Esophagus (tissue), 2 donors: ENCODE measurements around the gene PBX1. TPM values are rescaled to one million over a fixed set of nuclear protein-coding genes. Genes with fewer than 3 reads are reported as not detected.
A peak's percentile ranks its signal among the peaks of the same experiment; 100 is the strongest.

Experiments used
- H3K27ac ChIP-seq, 2 donors: one replicate each; pipeline ENCODE4 v1.5.1; 2013; ENCODE audit warnings: low read depth in 2 of 2, mild to moderate bottlenecking in 2 of 2, inconsistent platforms in 1 of 2, low read length in 1 of 2, moderate library complexity in 1 of 2
- H3K27me3 ChIP-seq, 2 donors: one replicate each; pipeline ENCODE4 v1.6.1; 2013; ENCODE audit warnings: low read length in 2 of 2, control low read depth in 1 of 2, mild to moderate bottlenecking in 1 of 2; ENCODE audit not compliant: insufficient read depth in 2 of 2, control insufficient read depth in 1 of 2
- H3K36me3 ChIP-seq, 2 donors: one replicate each; pipeline ENCODE4 v1.6.1; 2013; ENCODE audit warnings: low read length in 1 of 2; ENCODE audit not compliant: control insufficient read depth in 2 of 2, insufficient read depth in 2 of 2
- H3K4me1 ChIP-seq, 2 donors: one replicate each; pipeline ENCODE4 v1.6.1; 2013; ENCODE audit warnings: low read length in 1 of 2; ENCODE audit not compliant: control insufficient read depth in 2 of 2, insufficient read depth in 2 of 2
- H3K4me3 ChIP-seq, 2 donors: one replicate each; pipeline ENCODE4 v1.5.1; 2013; ENCODE audit warnings: low read length in 2 of 2, mild to moderate bottlenecking in 2 of 2, low read depth in 1 of 2, moderate library complexity in 1 of 2
- H3K9me3 ChIP-seq, 2 donors: one replicate each; pipeline ENCODE4 v1.6.1; 2013; ENCODE audit warnings: mild to moderate bottlenecking in 2 of 2, low read depth in 1 of 2, low read length in 1 of 2, moderate library complexity in 1 of 2; ENCODE audit not compliant: control insufficient read depth in 2 of 2, insufficient read depth in 1 of 2
- WGBS, 2 donors: extraction: QIAGEN DNeasy Blood & Tissue Kit; methylation state at CpG; one replicate each; pipeline ENCODE4 v1.1.7; 2013; 5-methylcytosine and 5-hydroxymethylcytosine counted together
- polyA plus RNA-seq, 2 donors: library from polyadenylated mRNA; stranded (reverse); fragments of 200-250 nt; gene quantifications; one replicate each; pipeline ENCODE4 v1.2.3, GENCODE V29; 2013
- donor health status: healthy with polysubstance abuse.
- donor health status: Bipolar disorder and iron deficiency.

The PBX1 gene
- polyA plus RNA-seq, 2 donors: 8.1 to 10.5 TPM

DNA sequence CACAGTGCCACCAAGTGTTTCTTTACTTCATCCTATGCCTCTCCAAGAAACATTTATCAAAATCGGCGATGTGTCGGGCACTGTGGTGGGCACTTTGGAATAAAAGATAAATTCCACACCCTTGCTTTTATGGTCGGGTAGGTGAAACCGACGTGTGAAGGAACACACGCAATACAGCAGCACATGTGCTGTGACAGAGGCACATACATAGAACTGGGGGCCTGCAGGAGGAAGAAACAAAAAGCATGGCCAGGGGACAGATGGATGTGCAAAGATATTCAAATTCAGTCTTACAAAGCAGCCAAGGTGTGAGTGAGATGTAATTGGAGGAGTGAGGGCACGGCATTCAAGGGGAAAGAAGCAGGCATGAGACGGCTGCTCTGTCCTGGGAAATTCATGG is 282.0 kb downstream of the PBX1 start:
- no peaks in the 10 kb centered on the region for H3K4me1 ChIP-seq
- no peak overlapping the region for H3K27ac ChIP-seq
- WGBS, 2 donors: 90 to 91% methylated on average over 9 of the region's 9 CpGs
- no peaks in the 10 kb centered on the region for H3K27me3 ChIP-seq
- H3K36me3 ChIP-seq: peaks cover 0 to 3% of the 10 kb centered on the region in 2 donors
- H3K4me3 ChIP-seq: no peak overlapping the region
- H3K9me3 ChIP-seq: no peaks in the 10 kb centered on the region

DNA sequence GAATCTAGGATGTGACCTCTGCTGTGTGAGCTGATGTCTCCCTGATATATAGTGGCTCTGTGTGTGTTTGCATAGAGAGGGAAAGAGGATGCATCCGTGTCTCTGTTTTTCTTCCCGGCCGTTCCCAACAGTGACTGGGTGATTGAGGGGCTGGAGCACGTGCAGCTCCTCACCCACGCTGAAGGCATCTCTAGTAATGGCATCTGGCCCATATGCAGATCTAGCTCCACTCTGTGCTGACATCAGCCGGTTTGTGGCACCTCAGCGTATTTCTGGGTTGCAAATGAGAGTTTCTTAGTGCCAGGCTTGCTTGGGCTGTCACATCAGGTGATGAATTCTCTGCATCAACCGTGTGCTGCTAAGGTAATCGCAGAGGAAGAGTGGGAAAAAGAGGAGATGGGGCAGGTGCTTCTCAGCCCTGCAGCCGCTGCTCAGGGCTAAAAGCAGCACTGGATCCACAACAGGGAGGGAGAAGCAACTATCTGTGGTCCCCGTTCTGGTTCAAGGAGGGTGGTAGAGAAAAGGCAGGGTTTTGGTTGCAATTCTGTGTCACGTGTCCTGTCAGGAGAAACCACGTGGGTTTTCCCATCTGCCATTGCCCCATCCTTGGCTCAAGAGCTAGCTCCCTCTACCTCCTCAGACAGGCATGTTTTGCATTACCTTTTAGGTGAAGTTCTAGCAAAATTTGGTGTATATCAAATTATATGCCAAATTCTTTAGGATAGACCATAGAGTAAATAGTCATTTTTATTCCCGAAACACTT is 282.9 kb downstream of the PBX1 start:
- no peak overlapping the region for H3K4me3 ChIP-seq
- peaks cover 0 to 7% of the 10 kb centered on the region in 2 donors for H3K36me3 ChIP-seq
- 83% methylated on average over 14 of the region's 14 CpGs for WGBS, 2 donors
- no peaks in the 10 kb centered on the region for H3K9me3 ChIP-seq
- no peak overlapping the region for H3K27ac ChIP-seq
- H3K27me3 ChIP-seq: no peaks in the 10 kb centered on the region
- H3K4me1 ChIP-seq: no peaks in the 10 kb centered on the region

DNA sequence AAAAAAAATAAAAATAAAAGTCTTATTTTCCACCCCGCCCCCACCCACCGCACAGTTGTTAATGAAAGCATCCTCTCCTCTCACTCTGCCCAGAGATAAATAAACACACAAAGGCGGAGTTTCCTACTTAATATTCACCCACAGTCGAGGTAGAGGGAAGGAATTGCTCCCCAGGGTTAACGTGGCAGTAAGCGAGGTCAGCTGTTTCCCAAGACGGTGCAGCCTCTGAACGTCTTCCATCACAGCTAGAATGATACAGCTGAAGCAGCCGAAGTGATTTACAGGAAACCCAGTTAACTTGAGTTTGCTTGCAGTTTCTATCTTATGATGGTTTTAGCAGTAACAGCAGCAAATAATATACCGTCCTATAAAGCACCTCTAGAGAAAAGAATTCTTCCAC is 283.9 kb downstream of the PBX1 start:
- no peak overlapping the region for H3K27ac ChIP-seq
- WGBS, 2 donors: 70 to 78% methylated on average over 10 of the region's 10 CpGs
- no peaks in the 10 kb centered on the region for H3K9me3 ChIP-seq
- no peaks in the 10 kb centered on the region for H3K4me1 ChIP-seq
- no peak overlapping the region for H3K4me3 ChIP-seq
- H3K36me3 ChIP-seq: peaks cover 5 to 14% of the 10 kb centered on the region in 2 donors
- H3K27me3 ChIP-seq: no peaks in the 10 kb centered on the region

DNA sequence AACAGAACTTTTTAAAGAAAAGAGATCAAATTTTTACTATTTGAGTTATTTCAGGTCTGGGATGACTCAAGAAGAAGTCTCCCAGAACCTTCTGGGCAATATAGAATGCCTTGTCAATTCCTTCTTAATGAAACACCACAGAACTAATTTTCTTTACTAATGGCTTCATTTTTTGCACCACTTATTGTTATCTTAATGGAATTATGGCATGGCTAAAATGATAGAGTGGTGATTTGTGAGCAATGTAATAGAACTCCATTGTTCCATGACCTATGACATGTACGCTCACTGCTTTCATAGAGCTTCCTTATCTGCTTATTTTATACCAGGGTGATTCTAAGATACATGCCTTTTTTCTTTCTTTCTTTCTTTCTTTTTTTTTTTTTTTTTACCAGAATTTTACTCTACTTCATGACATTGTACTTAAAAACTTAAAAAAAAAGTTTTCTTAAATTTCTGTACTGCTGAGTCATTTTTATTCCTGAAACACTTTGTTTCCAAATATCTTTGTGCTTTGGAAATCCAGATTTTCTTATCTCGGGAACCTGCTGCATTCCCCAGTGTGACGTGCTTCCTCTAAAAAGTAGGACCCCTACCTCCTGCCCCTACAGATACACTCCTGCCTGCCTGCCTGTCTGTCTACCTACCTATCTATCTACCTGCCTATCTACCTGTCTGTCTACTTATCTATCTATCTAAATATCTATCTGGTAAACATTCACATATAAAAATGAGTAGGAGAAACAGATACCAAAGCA is 284.9 kb downstream of the PBX1 start:
- H3K4me1 ChIP-seq: no peaks in the 10 kb centered on the region
- H3K9me3 ChIP-seq: no peaks in the 10 kb centered on the region
- H3K36me3 ChIP-seq: peaks cover 5 to 14% of the 10 kb centered on the region in 2 donors
- no peaks in the 10 kb centered on the region for H3K27me3 ChIP-seq
- 94 to 96% methylated on average over 3 of the region's 3 CpGs for WGBS, 2 donors
- no peak overlapping the region for H3K4me3 ChIP-seq
- H3K27ac ChIP-seq: no peak overlapping the region

DNA sequence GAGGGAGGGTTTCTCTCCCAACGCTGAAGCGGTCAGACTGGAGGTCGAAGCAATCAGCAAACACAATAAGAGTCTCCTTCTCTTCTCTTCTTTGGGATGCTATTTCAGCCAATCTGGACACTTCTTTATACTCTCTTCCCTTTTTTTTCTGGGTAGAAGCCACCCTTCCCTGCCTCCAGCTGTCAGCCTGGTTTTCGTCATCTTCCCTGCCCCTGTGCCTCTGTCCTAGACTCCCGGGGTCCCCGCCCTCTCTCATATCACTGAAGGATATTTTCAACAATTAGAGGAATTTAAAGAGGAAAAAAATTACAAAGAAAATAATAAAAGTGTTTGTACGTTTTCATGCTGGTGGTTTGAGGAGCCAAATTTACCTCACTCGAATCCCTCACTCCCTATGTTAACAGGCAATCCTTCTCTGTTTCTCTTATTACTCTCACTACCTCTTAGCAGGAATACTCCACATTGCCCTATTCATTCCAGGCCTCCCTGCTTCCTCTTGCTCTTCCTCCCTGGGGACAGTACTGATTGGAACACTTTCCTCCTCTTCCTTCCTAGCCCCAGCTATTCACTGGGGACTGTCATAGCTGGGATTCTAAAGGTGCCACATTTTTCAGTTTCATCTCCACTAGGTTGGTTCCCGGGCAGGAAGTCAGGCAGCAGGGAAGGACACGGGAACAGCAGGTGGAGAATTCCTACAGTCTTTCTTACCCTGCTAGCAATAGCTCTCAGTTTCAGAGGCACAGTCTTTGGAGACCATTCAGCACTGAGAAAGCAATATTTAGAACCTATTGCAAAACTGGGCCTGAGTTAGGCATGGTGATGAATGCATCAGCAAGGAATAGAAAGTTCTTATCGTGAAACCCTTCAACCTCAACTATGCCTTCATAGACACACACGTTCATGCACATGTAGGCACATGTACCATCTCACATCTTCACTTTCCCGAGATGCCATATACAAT is 288.0 kb downstream of the PBX1 start:
- Histone ChIP-seq H3K9me3 (no peaks in the 10 kb centered on the region), H3K27ac (no peak overlapping the region), H3K4me1 (no peaks in the 10 kb centered on the region), H3K4me3 (no peak overlapping the region), H3K27me3 (no peaks in the 10 kb centered on the region), H3K36me3 (peaks cover 5 to 11% of the 10 kb centered on the region in 2 donors)
- WGBS, 2 donors: 84 to 88% methylated on average over 13 of the region's 13 CpGs

DNA sequence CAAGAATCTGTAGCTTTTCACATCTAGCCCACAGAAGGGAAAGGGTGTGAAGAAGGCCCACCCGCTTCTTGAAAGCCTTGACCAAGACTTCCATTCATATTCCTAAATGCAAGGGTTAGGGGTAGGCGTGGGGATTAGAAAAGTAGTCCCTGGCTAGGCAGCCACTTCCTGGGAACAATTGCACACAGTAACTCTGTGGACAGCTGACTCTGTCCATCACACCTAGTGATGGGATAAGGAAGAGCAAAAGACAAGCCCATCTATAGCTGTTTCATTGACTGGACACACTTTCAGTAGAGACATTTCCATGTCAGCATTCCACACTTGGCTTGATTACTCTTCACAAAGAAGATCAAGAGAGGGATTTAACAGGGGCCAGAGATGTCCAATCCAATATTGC is 294.2 kb downstream of the PBX1 start:
- no peaks in the 10 kb centered on the region for H3K27me3 ChIP-seq
- H3K4me3 ChIP-seq: no peak overlapping the region
- no peaks in the 10 kb centered on the region for H3K36me3 ChIP-seq
- no peaks in the 10 kb centered on the region for H3K9me3 ChIP-seq
- no peaks in the 10 kb centered on the region for H3K4me1 ChIP-seq
- no peak overlapping the region for H3K27ac ChIP-seq
- WGBS, 2 donors: 94 to 97% methylated on average over 2 of the region's 2 CpGs

DNA sequence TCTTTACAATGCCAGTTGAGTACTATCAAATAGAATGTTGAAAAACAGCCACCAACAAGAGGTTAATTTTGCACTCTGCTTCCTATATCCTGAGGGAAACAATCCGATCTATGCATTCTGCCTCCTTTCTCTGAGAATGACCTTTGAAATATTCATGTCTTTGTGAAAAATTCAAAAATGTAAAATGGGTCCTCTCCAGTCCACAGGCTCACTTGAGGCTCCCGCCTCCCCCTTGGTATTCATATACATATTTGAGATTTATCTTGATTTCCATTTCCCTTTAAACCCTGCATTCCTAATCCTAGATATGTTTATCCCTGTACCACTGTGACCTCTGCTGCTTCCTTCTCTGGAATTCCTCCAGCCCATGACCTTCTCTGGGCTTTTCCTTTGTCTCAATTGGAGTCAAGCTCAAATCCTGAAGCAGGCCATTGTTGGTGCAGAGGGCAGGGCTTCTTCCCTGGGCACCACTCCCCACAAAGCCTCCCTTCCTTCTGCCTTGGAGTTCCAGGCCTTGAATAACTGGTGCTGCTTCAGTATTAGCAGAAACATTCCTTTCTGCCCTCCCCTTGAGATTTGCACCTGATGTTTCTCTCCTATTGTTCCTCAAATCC is 296.8 kb downstream of the PBX1 start:
- 66 to 69% methylated on average over 2 of the region's 2 CpGs for WGBS, 2 donors
- no peaks in the 10 kb centered on the region for H3K4me1 ChIP-seq
- H3K9me3 ChIP-seq: no peaks in the 10 kb centered on the region
- no peaks in the 10 kb centered on the region for H3K27me3 ChIP-seq
- H3K27ac ChIP-seq: peak overlapping the region in 1 of 2 donors; percentile 23
- no peaks in the 10 kb centered on the region for H3K36me3 ChIP-seq
- no peak overlapping the region for H3K4me3 ChIP-seq

DNA sequence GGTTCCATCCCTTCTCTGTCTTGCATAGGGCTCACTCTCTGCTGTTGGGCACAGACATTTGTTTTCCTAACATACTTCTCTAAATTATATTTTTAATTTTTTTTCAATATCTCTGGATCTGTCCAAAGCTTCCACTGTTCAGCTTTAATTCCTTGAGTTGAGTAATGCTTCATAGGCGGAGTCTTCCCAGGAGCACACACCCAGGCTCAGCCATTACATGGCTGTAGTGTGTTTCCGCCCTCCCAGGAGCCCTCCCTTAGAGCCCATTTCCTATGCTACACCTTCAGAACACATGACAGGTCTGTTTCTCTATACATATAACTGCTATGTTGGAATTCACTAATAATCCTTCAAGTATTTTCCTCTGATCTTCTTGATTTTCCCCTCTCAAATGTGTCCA is 297.4 kb downstream of the PBX1 start:
- H3K4me1 ChIP-seq: no peaks in the 10 kb centered on the region
- 88 to 91% methylated on average over 2 of the region's 2 CpGs for WGBS, 2 donors
- H3K27me3 ChIP-seq: no peaks in the 10 kb centered on the region

DNA sequence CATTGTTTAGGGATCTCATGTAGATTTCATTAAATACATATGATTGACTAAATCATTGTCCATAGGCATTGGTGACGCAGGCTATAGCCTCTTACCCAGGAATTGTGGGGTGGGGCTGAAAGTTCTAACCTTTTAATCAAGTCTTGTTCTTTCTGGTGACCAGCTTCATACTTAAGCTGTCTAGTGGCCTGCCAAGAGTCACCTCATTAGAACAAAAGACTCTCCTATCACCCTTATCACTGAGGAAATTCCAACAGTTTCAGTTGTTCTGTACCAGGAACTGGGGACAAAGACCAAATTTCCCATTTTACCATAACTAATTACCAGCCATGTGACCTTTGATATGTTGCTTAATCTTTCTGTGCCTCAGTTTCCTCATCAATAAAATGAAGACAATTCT is 298.5 kb downstream of the PBX1 start:
- H3K27me3 ChIP-seq: no peaks in the 10 kb centered on the region
- WGBS, 2 donors: 83 to 88% methylated on average over 1 of the region's 1 CpG
- H3K9me3 ChIP-seq: no peaks in the 10 kb centered on the region
- H3K4me1 ChIP-seq: no peaks in the 10 kb centered on the region
- H3K27ac ChIP-seq: no peak overlapping the region
- H3K36me3 ChIP-seq: no peaks in the 10 kb centered on the region
- no peak overlapping the region for H3K4me3 ChIP-seq

More for the DNA sequence above, 297.4 kb downstream of the PBX1 start:
- Histone ChIP-seq H3K36me3 (no peaks in the 10 kb centered on the region), H3K27ac (no peak overlapping the region), H3K9me3 (no peaks in the 10 kb centered on the region), H3K4me3 (no peak overlapping the region)
